Astrocyte of the spinal cord (primary cell): Measurements from ENCODE around the gene MIB2.
"Not testable (repeated sequence)": the region's sequence is repeated elsewhere in the genome, so short reads cannot be mapped to it uniquely, and the experiment has no call there.

ENCODE experiments used
- DNase-seq: peaks from one replicate; pipeline ENCODE4 v3.0.0; 2011; ENCODE audit warnings: low read depth, low spot score
- H3K4me3 ChIP-seq: 2 replicates; pipeline ENCODE4 v1.5.1; 2011; ENCODE audit warnings: low read depth, mild to moderate bottlenecking, low read length, moderate library complexity
- CTCF ChIP-seq: IDR thresholded peaks from 2 replicates; pipeline ENCODE4 v1.5.1; 2012; ENCODE audit warnings: low read depth, mild to moderate bottlenecking, low read length, inconsistent platforms
- in situ Hi-C: cut with HindIII; loops from 2 replicates; pipeline ENCODE4 v1.10.0; 2017; ENCODE audit warnings: low sequenced_read_pairs

Gene MIB2

GRCh38 chr1:1669468-1670440 lies 54.5 kb downstream of the MIB2 start:
- TF ChIP-seq CTCF, result no peak
- H3K4me3 ChIP-seq, result no peak overlapping the region
- no peak for DNase-seq
- in situ Hi-C loops, result no loop called here

GRCh38 chr1:1670866-1671265 lies 55.6 kb downstream of the MIB2 start:
- in situ Hi-C loops, result no loop called here
- H3K4me3 ChIP-seq, result no peak overlapping the region
- no peak for TF ChIP-seq CTCF
- DNase-seq, result no peak

GRCh38 chr1:1671365-1672119 lies 56.2 kb downstream of the MIB2 start:
- H3K4me3 ChIP-seq, result no peak overlapping the region
- no peak for TF ChIP-seq CTCF
- no peak for DNase-seq
- in situ Hi-C loops, result no loop called here

GRCh38 chr1:1672181-1672965 lies 57.1 kb downstream of the MIB2 start:
- TF ChIP-seq CTCF, result no peak
- H3K4me3 ChIP-seq, result no peak overlapping the region
- no peak for DNase-seq
- in situ Hi-C loops, result no loop called here

- DNase-seq, H3K4me3 ChIP-seq, in situ Hi-C loops: not testable (repeated sequence)
These were observed 59.5 kb downstream of the MIB2 start for GRCh38 chr1:1674806-1675205.

- in situ Hi-C loops, result not testable (repeated sequence)
These were observed 59.9 kb downstream of the MIB2 start for GRCh38 chr1:1675218-1675617.

GRCh38 chr1:1676087-1676486 lies 60.8 kb downstream of the MIB2 start:
- H3K4me3 ChIP-seq, in situ Hi-C loops, DNase-seq: not testable (repeated sequence)

More at GRCh38 chr1:1675218-1675617, 59.9 kb downstream of the MIB2 start:
- DNase-seq, H3K4me3 ChIP-seq: not testable (repeated sequence)
